Measurements from ENCODE around the gene COG5. TPM values are rescaled to one million over a fixed set of nuclear protein-coding genes. Genes with fewer than 3 reads are reported as not detected.

The COG5 gene
- total RNA-seq, 1 donor from 2014 or later: 37.1 TPM

GRCh38 chr7:107309296-107309695 lies 254.4 kb downstream of the COG5 start:
- TF ChIP-seq CTCF (IDR thresholded peaks at IDR 0.05; ENCODE audit: insufficient read depth, low read length, poor library complexity, severe bottlenecking): no peak
- H3K27me3 ChIP-seq (ENCODE audit: control insufficient read depth, insufficient read depth, low read length): no peaks in the 10 kb centered on the region

GRCh38 chr7:107304636-107305035 lies 259.1 kb downstream of the COG5 start:
- DNase-seq (ENCODE audit: low read depth): no peak
- Histone ChIP-seq H3K36me3 (ENCODE audit: control insufficient read depth, insufficient read depth, low read length) (no peaks in the 10 kb centered on the region), H3K4me3 (ENCODE audit: low read depth, low read length) (no peak overlapping the region), H3K27me3 (ENCODE audit: control insufficient read depth, insufficient read depth, low read length) (no peaks in the 10 kb centered on the region)
- TF ChIP-seq CTCF (IDR thresholded peaks at IDR 0.05; ENCODE audit: insufficient read depth, low read length, poor library complexity, severe bottlenecking): no peak

More at GRCh38 chr7:107309296-107309695, 254.4 kb downstream of the COG5 start:
- H3K4me3 ChIP-seq (ENCODE audit: low read depth, low read length): no peak overlapping the region
- DNase-seq (ENCODE audit: low read depth): no peak
- no peaks in the 10 kb centered on the region for H3K36me3 ChIP-seq (ENCODE audit: control insufficient read depth, insufficient read depth, low read length)

- Histone ChIP-seq H3K36me3 (ENCODE audit: control insufficient read depth, insufficient read depth, low read length) (no peaks in the 10 kb centered on the region), H3K27me3 (ENCODE audit: control insufficient read depth, insufficient read depth, low read length) (no peaks in the 10 kb centered on the region), H3K4me3 (ENCODE audit: low read depth, low read length) (no peak overlapping the region)
- TF ChIP-seq CTCF (IDR thresholded peaks at IDR 0.05; ENCODE audit: insufficient read depth, low read length, poor library complexity, severe bottlenecking): no peak
- no peak for DNase-seq (ENCODE audit: low read depth)
Measured at GRCh38 chr7:107304063-107304462, 259.7 kb downstream of the COG5 start.

DNA sequence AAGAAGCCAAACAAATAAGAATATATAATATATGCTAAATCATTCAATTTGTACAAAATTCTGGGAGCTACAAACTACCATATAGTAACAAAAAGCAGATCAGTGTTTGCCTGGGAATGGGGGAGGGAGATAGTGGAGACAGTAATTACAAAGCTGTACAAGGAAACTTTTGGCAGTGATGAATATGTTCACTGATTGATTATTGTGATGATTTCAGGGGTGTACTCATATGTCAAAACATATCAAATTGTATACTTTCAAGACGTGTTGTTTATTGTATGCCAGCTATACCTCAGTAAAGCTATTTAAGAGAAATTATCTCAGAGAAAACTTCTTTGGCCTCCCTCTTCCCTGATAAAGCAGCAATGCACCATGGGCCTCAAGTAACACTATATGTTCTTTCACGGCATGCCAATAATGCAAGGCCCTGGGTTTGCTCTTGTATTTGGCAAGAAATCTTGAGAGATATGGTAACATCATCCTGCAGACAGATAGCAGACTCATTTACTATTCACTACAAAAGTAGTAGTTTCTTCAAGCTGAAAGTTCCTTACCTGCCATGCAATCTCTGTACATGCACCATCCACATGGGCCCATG lies 261.4 kb downstream of the COG5 start:
- no peak for DNase-seq (ENCODE audit: low read depth)
- no peaks in the 10 kb centered on the region for H3K36me3 ChIP-seq (ENCODE audit: control insufficient read depth, insufficient read depth, low read length)

DNA sequence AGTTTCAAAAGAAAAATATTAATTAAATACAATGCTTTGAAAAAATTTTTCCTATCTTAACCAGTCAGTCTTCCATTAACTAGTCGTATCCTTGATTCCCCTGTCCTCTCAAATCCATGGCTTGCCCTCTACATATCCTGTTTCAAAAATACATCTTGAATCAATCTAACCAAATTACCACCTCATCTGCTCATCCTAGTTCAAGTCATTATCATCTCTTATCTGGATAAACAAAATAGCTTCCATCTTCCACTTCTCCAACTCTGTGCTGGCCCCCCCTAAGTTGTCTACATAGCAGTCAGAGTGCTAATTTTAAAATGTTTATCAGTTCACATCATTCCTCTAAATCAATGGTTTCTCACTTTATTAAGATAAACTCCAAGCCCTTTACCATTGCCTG lies 269.5 kb downstream of the COG5 start:
- no peak for DNase-seq (ENCODE audit: low read depth)
- Histone ChIP-seq H3K27me3 (ENCODE audit: control insufficient read depth, insufficient read depth, low read length) (no peaks in the 10 kb centered on the region), H3K36me3 (ENCODE audit: control insufficient read depth, insufficient read depth, low read length) (no peaks in the 10 kb centered on the region), H3K4me3 (ENCODE audit: low read depth, low read length) (no peak overlapping the region)
- TF ChIP-seq CTCF (IDR thresholded peaks at IDR 0.05; ENCODE audit: insufficient read depth, low read length, poor library complexity, severe bottlenecking): no peak

More for the DNA sequence above, 261.4 kb downstream of the COG5 start:
- no peak overlapping the region for H3K4me3 ChIP-seq (ENCODE audit: low read depth, low read length)
- TF ChIP-seq CTCF (IDR thresholded peaks at IDR 0.05; ENCODE audit: insufficient read depth, low read length, poor library complexity, severe bottlenecking): no peak
- no peaks in the 10 kb centered on the region for H3K27me3 ChIP-seq (ENCODE audit: control insufficient read depth, insufficient read depth, low read length)

DNA sequence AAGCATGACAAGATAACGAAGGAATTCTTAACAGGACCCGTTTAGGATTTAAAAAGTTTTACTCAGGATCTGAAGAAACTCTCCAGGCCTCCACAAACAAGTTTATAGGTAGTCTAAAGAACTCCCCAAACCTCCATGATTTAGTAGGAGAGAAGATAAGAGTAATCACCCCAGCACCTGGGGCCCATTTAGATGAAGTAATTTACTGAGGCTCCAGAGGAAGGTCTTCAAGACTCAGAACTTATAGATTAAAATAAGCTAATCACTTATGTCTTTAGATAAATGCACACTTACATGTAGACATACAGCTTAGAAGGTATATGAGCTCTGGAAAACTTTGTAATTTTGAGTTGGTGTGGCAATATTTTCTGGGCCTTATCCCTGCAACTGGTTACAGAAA lies 271.1 kb downstream of the COG5 start:
- Histone ChIP-seq H3K27me3 (ENCODE audit: control insufficient read depth, insufficient read depth, low read length) (no peaks in the 10 kb centered on the region), H3K36me3 (ENCODE audit: control insufficient read depth, insufficient read depth, low read length) (no peaks in the 10 kb centered on the region)
- no peak for TF ChIP-seq CTCF (IDR thresholded peaks at IDR 0.05; ENCODE audit: insufficient read depth, low read length, poor library complexity, severe bottlenecking)

More for the DNA sequence above, 271.1 kb downstream of the COG5 start:
- no peak for DNase-seq (ENCODE audit: low read depth)
- no peak overlapping the region for H3K4me3 ChIP-seq (ENCODE audit: low read depth, low read length)

Data from kidney epithelial cell (primary cell).